ENCODE results near the gene PPP2R5D.
A peak's percentile ranks its signal among the peaks of the same experiment; 100 is the strongest.
"Not testable (repeated sequence)": the region's sequence is repeated elsewhere in the genome, so short reads cannot be mapped to it uniquely, and the experiment has no call there.

Gene PPP2R5D

GRCh38 chr6:43033496-43034189 lies 49.3 kb downstream of the PPP2R5D start:
- no peak for DNase-seq

DNA sequence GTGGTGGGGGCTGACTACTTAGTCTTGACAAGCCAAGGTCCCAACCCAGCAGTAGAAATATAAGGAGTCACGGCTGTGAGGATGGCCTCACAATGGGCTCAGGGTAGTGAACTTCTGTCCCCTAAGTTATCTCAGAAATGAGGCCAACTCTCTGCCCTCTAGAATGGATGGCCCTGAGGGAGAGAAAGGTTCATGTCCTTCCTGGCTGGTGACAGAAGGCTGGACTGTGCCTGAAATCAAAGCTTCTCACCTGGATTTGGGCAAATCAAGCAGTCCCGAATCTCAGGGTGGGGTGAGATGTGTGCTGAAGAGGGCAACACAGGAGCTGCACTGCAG lies 49.8 kb downstream of the PPP2R5D start:
- no peak for DNase-seq

DNA sequence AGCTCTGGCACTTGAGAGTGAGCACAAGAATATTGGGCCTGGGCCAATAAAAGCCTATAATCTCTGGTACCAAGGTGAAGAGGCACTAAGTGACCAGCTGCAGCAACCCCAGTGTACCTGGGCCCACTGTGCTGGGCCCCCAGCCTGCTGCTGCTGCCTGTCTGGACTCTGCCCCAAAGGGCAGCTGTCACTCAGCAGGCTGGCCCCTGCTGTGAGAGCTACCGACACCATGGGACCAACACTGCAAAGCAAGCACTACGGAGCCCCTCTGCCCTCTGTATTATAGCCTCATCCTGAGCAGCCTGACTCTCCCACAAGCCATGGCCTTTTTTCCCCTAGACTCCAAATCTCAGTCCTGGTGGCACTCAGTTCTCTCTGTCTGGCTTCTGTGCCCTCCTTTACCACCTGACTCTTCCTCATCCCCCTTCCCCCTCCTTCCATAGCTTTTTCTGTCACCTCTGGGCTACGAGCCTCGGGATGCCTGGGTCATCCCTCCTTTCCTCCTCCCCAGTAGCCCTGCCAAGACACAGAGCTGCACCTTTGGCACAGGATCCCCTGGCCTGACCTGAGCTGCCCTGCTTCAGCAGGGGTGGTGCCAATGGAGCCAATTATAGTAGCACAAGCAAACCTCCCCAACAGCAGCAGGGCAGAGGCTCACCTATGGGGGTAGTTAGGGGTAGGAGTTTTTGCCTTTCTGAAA lies 51.3 kb downstream of the PPP2R5D start:
- DNase-seq = no peak

DNA sequence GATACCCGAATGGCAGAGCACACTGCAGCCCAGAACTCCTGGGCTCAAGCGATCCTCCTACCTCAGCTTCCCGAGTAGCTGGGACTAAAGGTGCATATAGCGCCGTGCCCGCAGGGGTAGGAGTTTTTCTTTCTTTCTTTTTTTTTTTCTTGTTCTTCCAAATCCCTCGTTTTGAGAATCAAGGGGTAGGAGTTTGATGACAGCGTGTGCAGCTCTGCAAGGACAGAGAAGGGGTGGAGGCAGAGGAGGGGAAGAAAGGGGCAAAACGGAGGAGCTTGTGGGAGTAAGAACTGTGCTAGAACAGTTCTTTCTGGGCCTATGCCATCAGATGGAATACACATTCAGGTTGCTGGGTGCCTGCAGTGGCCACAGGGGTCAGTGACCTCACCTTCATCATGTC lies 52.3 kb downstream of the PPP2R5D start:
- DNase-seq = no peak

- no peak for DNase-seq
Measured at GRCh38 chr6:43037197-43037596, 52.8 kb downstream of the PPP2R5D start.

DNA sequence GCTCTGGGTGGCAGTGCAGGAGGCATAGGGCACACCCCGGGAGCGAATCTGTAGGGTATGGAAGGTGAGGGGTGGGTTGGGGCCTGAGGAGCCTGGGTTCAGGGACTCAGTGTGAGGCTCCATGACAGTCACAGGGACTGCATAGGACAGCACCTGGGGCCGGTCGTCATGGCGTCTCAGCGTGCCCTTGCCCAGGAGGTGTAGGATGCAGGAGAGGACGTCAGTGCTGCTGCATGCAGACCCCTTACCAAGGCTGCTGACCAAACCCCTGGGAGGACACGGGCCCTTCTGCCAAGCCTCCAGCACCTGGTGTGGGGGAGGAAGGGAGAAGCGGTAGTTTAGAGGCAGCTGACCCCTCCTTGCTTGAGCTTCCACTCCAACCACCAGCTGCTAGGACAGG lies 53.3 kb downstream of the PPP2R5D start:
- DNase-seq = no peak

GRCh38 chr6:43038727-43039126 lies 54.4 kb downstream of the PPP2R5D start:
- no peak for DNase-seq

- DNase-seq = no peak
Measured at GRCh38 chr6:43040542-43041257, 56.3 kb downstream of the PPP2R5D start.

GRCh38 chr6:43041475-43041874 lies 57.1 kb downstream of the PPP2R5D start:
- not testable (repeated sequence) for DNase-seq

- DNase-seq = no peak
Measured at GRCh38 chr6:43043310-43043709, 58.9 kb downstream of the PPP2R5D start.

GRCh38 chr6:43045371-43045930 lies 61.1 kb downstream of the PPP2R5D start:
- no peak for DNase-seq

DNA sequence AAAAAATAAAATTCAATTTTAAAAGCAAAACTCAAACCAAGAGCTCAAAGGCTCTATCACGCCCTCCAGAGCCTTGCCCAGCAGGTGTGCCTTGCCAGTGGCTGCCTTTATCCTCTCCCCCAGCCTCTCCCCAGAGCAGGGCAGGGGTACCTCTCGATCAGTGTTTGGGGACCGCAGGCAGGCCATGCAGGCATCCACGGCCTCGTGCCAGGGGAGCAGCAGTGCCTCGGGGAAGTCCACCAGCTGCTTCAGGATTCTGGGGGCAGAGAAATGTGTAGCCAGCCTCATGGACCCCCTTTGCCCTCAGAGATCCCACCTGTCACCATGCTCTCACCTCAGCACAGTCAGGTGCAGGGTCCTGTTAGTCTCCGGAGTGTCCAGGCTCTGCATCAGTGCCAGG lies 63.6 kb downstream of the PPP2R5D start:
- DNase-seq = no peak

DNA sequence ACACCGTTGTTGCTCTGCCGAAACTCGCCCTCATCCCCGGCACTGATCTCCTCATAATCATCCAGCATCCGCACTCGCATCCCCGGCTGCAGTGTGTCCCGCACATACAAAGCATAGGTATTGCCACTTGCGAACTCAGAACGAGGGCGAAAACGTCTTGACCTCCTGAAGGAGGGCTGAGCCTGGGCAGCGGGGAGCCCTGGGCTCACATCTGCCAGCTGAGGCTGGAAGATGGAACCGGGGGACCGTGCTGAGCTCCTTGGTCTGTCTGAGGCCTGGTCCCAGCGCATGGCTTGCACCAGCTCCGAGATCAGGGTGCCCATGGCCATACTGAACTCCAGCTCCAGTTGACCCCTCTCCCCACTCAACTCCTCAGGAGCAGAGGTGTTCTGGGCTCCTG lies 66.6 kb downstream of the PPP2R5D start:
- no peak for DNase-seq

DNA sequence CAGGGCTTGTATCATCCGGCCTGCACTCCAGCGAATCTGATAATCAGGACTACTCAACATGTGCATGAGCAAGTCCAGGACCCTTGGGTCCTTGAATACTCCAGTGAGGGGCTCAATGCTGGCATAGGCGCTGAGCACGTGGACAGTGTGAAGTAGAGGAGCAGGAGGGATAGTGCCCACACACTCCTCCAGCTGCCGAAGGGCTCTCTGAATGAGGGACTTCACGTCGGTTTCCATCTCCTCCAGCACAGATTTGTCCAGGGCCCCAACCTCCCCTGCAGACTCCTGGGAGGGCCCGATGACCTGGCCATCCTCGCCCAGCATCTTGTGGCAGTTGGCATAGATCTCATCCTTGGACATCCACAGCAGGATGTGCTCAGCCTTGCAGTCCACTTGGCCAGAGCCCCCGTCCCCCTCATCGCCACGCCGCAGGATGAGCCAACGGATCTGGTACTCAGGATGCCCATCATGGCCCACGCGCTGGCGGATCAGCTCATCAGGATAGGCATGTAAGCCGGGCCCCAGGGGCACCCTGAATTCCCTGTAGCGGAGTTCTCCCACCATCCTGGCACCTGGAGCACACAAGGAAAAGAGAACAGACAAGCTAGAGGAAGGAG lies 68.0 kb downstream of the PPP2R5D start:
- no peak for DNase-seq

DNA sequence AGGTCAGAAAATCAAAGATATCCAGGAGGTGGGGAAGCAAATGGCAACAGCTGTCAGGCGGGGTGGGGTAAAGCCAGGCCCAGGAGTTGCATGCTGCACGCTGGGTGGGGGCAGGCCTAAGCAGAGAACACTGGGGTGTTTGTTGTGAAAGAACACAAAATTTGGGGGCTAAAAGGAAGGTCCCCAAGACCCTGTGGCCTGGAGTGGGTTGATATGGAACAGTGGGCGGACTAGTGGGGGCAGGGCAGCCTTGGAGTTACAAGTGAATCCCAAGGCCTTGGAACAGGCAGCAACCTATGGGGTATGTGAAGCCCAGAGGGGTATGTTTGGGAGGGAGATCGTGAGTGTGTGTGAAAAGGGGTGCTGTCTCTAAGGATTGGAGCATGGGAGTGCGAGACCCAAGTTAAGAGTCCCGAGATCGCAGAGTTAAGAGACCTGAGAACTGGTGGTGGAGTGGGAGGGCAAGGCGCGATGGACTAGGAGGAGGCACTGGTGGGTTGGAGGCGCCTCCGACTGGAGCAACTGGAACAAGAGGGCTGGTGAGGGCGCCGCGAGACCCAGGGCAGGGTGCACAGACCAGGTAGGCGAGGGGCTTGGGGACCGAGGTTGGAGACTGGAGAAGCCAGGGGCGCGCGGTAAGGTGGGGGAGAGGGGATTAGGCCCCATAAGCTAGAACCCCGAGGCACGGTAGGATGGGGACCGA lies 68.6 kb downstream of the PPP2R5D start:
- DNase-seq = no peak

DNA sequence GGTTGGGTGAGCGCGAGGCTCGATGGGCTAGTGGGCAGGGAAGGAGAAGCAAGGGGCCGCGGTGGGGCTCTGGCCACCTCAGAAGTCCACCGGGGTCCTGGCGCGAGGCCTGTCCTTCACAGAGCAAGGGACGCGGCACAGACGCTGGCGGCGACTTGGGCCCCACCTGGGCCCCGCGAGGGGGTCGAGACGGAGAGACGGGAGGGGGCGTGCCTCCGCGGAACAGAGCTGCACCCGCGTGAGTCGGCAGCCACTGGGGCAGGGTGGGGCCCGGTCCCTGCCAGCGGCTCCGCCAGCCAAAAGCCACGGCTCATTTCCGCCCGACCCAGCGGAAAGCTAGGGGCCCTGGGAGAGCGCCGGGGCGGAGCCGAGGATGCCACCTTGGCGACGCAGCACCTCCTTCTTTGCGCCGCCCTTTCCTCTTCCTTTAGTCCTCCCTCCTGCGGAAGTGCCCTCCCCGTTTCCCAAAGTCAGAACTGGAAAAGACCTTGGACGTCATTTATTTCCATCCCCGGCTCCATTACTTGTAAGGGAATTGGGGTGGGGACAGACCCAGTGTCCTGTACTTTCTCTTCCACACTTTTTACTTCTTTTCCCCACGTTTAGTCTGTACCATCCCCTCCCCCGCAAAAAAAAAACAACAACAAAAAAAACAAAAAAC lies 69.3 kb downstream of the PPP2R5D start, which contains the start of gene CUL7:
CUL7 (minus strand) TSS at position 307 of the 661 bp plus-strand sequence. CDS start 1,063 bp downstream, outside the sequence.
- DNase-seq = peak; percentile 89

GRCh38 chr6:43054206-43054943 lies 70.0 kb downstream of the PPP2R5D start:
- DNase-seq = no peak

GRCh38 chr6:43055966-43056365 lies 71.6 kb downstream of the PPP2R5D start:
- no peak for DNase-seq

DNA sequence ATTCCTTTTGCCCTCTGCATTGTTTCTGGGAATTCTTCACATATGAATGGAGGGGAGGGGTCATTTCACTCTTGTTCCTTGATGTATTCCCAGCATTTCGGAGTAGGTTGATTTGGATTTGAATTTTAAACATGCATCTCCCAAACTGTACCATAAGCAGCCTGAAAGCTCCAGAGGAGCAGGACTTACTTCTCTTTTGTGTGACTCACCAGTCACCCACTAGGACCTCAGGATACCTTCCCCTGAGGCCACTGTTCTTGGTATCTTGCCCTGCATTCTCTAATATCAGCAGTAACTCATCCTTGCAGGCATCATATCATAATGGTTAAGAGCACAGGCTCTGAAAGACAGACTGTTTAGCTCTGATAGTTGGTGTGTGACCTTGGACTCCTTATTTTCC lies 74.2 kb downstream of the PPP2R5D start:
- no peak for DNase-seq

- DNase-seq = peak; percentile 98
Measured at GRCh38 chr6:43059168-43060033, 75.0 kb downstream of the PPP2R5D start, which contains the start of the genes KLC4 and MRPL2. KLC4 (plus strand) TSS chr6:43059631; CDS start chr6:43061336, 1,705 bp downstream. MRPL2 (minus strand) TSS chr6:43059434; CDS start chr6:43059381, 53 bp downstream.
